Measurements from ENCODE around the gene RPGRIP1L. TPM values are rescaled to one million over a fixed set of nuclear protein-coding genes. Genes with fewer than 3 reads are reported as not detected.

The RPGRIP1L gene
- total RNA-seq, 1 experiment from 2014 or later: 16.1 TPM

DNA sequence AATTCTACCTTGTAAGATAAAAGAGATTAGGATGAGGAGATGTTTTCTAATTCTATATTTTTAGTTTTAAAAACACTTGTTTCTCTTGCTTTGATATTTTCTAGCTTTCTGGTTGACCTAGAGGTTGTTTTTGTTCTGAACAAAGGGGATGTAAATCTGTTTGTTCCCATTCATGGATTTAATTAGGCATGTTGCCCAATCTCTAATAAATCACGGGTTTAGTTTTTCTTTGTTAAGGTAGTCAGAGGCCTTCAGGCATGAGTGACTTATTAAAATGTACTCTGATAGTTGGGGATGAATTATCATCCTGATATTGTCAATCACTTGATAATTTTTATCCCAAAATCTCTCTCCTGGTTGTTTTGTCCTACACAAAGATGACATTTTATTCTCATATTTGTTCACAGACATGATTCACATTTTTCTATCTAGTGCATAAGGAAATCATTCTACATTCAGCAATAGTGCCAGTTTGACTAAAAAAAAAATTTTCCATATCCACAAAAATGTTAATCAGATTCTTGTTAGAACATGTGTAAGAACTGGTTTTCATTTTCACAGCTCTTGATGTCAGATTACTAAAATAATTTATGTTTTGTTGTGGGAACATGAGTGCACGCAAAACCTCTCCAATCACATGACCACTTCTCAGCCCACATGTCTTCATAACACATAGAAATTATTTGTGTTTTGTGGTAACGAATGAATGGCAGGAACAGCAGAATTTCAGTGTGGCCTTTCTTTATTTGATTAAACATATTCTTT is 105.0 kb downstream of the RPGRIP1L start:
- Mint-ChIP-seq H3K27ac (ENCODE audit: unreplicated experiment) (no peak overlapping the region), H3K4me3 (ENCODE audit: unreplicated experiment) (no peak overlapping the region), H3K36me3 (ENCODE audit: insufficient read depth, unreplicated experiment) (no peaks in the 10 kb centered on the region), H3K9me3 (ENCODE audit: unreplicated experiment) (peaks cover 30% of the 10 kb centered on the region), H3K27me3 (ENCODE audit: insufficient read depth, unreplicated experiment) (no peaks in the 10 kb centered on the region), H3K4me1 (ENCODE audit: low read depth, unreplicated experiment) (no peaks in the 10 kb centered on the region)
- H3K27me3 ChIP-seq (replicated peaks; ENCODE audit: control insufficient read depth, insufficient read depth, low read length): no peaks in the 10 kb centered on the region
- intact Hi-C loops (cut with micrococcal nuclease; ENCODE audit: unreplicated experiment): no loop called here
- POLR2A ChIA-PET: no interaction called here
- no peaks in the 10 kb centered on the region for H3K4me1 ChIP-seq
- H3K4me3 ChIP-seq (ENCODE audit: low read depth, low read length): no peak overlapping the region
- no peak for DNase-seq
- CTCF ChIA-PET: interaction anchor here (1.2 kb wide), 1 partner anchor 11 kb away, joined by 3 read pairs; no protein-coding TSS in a partner anchor
- no peaks in the 10 kb centered on the region for H3K36me3 ChIP-seq (ENCODE audit: control insufficient read depth, insufficient read depth, low read length)
- TF ChIP-seq, protein P1, sequence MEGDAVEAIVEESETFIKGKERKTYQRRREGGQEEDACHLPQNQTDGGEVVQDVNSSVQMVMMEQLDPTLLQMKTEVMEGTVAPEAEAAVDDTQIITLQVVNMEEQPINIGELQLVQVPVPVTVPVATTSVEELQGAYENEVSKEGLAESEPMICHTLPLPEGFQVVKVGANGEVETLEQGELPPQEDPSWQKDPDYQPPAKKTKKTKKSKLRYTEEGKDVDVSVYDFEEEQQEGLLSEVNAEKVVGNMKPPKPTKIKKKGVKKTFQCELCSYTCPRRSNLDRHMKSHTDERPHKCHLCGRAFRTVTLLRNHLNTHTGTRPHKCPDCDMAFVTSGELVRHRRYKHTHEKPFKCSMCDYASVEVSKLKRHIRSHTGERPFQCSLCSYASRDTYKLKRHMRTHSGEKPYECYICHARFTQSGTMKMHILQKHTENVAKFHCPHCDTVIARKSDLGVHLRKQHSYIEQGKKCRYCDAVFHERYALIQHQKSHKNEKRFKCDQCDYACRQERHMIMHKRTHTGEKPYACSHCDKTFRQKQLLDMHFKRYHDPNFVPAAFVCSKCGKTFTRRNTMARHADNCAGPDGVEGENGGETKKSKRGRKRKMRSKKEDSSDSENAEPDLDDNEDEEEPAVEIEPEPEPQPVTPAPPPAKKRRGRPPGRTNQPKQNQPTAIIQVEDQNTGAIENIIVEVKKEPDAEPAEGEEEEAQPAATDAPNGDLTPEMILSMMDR (IDR thresholded peaks at IDR 0.05; ENCODE audit: insufficient read depth in 1 of 2, low read depth in 1 of 2, low read length in 1 of 2, severe bottlenecking in 1 of 2, unreplicated experiment in 1 of 2): no peak
- no peaks in the 10 kb centered on the region for H3K9me3 ChIP-seq
- no TSS peak for BruUV-seq (replicated peaks)

DNA sequence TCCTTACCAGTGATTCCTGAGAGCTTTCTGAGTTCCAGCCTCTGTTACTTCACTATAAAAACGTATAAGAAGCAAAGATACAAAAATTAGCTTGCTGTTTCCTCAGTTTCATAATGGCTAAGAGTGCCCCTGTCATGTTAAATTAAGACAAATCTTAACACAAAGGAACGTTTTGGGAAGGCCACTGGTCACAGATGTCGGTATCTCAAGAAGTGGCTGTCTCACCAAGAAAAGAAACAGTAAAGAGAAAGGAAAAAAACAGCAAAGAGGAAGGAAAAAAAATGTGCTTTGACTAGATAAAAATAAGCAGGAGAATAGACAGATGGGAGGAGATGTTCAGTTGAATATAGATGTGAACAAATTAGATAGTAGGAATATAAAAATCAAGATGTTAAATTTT is 105.9 kb downstream of the RPGRIP1L start:
- no peak overlapping the region for H3K4me3 Mint-ChIP-seq (ENCODE audit: unreplicated experiment)
- no TSS peak for BruUV-seq (replicated peaks)
- Histone ChIP-seq H3K9me3 (no peaks in the 10 kb centered on the region), H3K4me1 (no peaks in the 10 kb centered on the region), H3K4me3 (ENCODE audit: low read depth, low read length) (no peak overlapping the region), H3K36me3 (ENCODE audit: control insufficient read depth, insufficient read depth, low read length) (no peaks in the 10 kb centered on the region), H3K27me3 (replicated peaks; ENCODE audit: control insufficient read depth, insufficient read depth, low read length) (no peaks in the 10 kb centered on the region)
- intact Hi-C loops (cut with micrococcal nuclease; ENCODE audit: unreplicated experiment): no loop called here
- CTCF ChIA-PET: no interaction called here
- no peaks in the 10 kb centered on the region for H3K4me1 Mint-ChIP-seq (ENCODE audit: low read depth, unreplicated experiment)
- peaks cover 30% of the 10 kb centered on the region for H3K9me3 Mint-ChIP-seq (ENCODE audit: unreplicated experiment)
- no peak for DNase-seq
- no peaks in the 10 kb centered on the region for H3K36me3 Mint-ChIP-seq (ENCODE audit: insufficient read depth, unreplicated experiment)
- TF ChIP-seq, protein P1 (IDR thresholded peaks at IDR 0.05; ENCODE audit: insufficient read depth in 1 of 2, low read depth in 1 of 2, low read length in 1 of 2, severe bottlenecking in 1 of 2, unreplicated experiment in 1 of 2): no peak
- POLR2A ChIA-PET: no interaction called here
- no peak overlapping the region for H3K27ac Mint-ChIP-seq (ENCODE audit: unreplicated experiment)
- H3K27me3 Mint-ChIP-seq (ENCODE audit: insufficient read depth, unreplicated experiment): no peaks in the 10 kb centered on the region

DNA sequence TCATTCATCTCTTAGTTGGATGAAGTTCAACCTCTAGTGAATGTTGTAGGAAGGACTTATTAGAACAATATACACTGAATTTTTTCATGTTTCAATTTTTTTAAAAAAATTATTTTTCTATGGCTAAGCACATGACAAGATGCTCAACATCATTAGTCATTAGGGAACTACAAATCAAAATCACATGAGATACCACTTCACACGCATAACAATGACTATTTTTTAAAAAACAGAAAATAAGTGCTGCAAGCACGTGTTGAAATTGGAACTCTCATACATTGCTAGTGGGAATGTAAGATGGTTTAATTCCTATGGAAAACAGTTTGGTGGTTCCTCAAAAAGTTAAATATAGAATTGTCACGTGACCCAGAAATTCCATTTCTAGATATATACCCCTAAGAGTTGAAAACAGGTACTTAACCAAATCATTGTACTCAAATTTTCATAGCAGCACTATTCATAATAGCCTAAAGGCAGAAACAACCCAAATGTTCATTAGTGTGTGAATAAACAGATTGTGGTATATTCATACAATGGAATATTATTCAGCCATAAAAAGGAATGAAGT is 115.5 kb downstream of the RPGRIP1L start:
- TF ChIP-seq, protein P1 (IDR thresholded peaks at IDR 0.05; ENCODE audit: insufficient read depth in 1 of 2, low read depth in 1 of 2, low read length in 1 of 2, severe bottlenecking in 1 of 2, unreplicated experiment in 1 of 2): no peak
- Mint-ChIP-seq H3K27me3 (ENCODE audit: insufficient read depth, unreplicated experiment) (no peaks in the 10 kb centered on the region), H3K4me3 (ENCODE audit: unreplicated experiment) (no peak overlapping the region), H3K4me1 (ENCODE audit: low read depth, unreplicated experiment) (no peaks in the 10 kb centered on the region), H3K36me3 (ENCODE audit: insufficient read depth, unreplicated experiment) (no peaks in the 10 kb centered on the region), H3K9me3 (ENCODE audit: unreplicated experiment) (peaks cover 10% of the 10 kb centered on the region), H3K27ac (ENCODE audit: unreplicated experiment) (no peak overlapping the region)
- no peaks in the 10 kb centered on the region for H3K4me1 ChIP-seq
- DNase-seq: no peak
- BruUV-seq (replicated peaks): no TSS peak
- ChIA-PET POLR2A (no interaction called here), CTCF (no interaction called here)
- H3K36me3 ChIP-seq (ENCODE audit: control insufficient read depth, insufficient read depth, low read length): no peaks in the 10 kb centered on the region
- no peaks in the 10 kb centered on the region for H3K9me3 ChIP-seq
- H3K4me3 ChIP-seq (ENCODE audit: low read depth, low read length): no peak overlapping the region
- intact Hi-C loops (cut with micrococcal nuclease; ENCODE audit: unreplicated experiment): no loop called here
- no peaks in the 10 kb centered on the region for H3K27me3 ChIP-seq (replicated peaks; ENCODE audit: control insufficient read depth, insufficient read depth, low read length)
